K562 (cell line): ENCODE data around the gene CELSR1. TPM values are rescaled to one million over a fixed set of nuclear protein-coding genes. Genes with fewer than 3 reads are reported as not detected.

Source experiments
- ATAC-seq: fragments of 200-7000 bp; cut with Tn5 transposase; 3 replicates; pipeline ENCODE4 v1.9.1; 2020; ENCODE audit warnings: moderate library complexity
- BruUV-seq: library from RNA; stranded (reverse); fragments of 400-500 nt; replicated peaks from 2 replicates; lab custom pipeline; 2021; lab: Mats Ljungman, UMichigan
- CTCF ChIA-PET: fragments of 300-600 bp; formaldehyde crosslinking; extraction: SDS; loops from one replicate; lab custom pipeline; 2021; ENCODE audit warnings: low intra/inter-chr PET ratio; lab: Yijun Ruan, JAX
- POLR2A ChIA-PET: fragments of 300-600, 350-650 bp; sonication (Branson Sonifier 250); formaldehyde crosslinking; extraction: SDS; loops from one replicate; lab custom pipeline; 2021; ENCODE audit warnings: antibody characterized with exemption, inconsistent platforms; lab: Yijun Ruan, JAX
- DNase-seq, 4 experiments: peaks; one replicate each; pipeline versions ENCODE4 v3.0.0 to v3.0.0-alpha.2; 2011 to 2018; ENCODE audit warnings: low spot score in 3 of 4, mixed read lengths in 3 of 4; ENCODE audit errors: extremely low read depth in 1 of 4
- FAIRE-seq: peaks from 2 replicates; lab custom pipeline; 2011; peaks lifted over from hg19 to GRCh38; lab: Jason Lieb, UNC
- H2AFZ ChIP-seq: 2 replicates; pipeline ENCODE4 v1.6.0; 2011; ENCODE audit warnings: low read depth, low read length, control low read depth, inconsistent platforms
- H3K27ac ChIP-seq: fragments of 200-600 bp; 3 replicates; pipeline ENCODE4 v1.8.0; 2011; ENCODE audit warnings: low read depth, mild to moderate bottlenecking, control low read depth, inconsistent platforms, low read length, moderate library complexity, mixed read lengths; ENCODE audit errors: extremely low read depth
- H3K27me3 ChIP-seq, 2 experiments: fragments of 300-600 bp in 1 of 2; 2 replicates in 1 of 2; 3 replicates in 1 of 2; pipeline versions ENCODE4 v1.6.0 to v1.8.0; 2011; ENCODE audit warnings: inconsistent platforms in 2 of 2, low read length in 2 of 2, mild to moderate bottlenecking in 1 of 2, mixed read lengths in 1 of 2, moderate library complexity in 1 of 2; ENCODE audit not compliant: control insufficient read depth in 2 of 2, insufficient read depth in 2 of 2
- H3K36me3 ChIP-seq: fragments of 300-600 bp; 3 replicates; pipeline ENCODE4 v1.8.0; 2011; ENCODE audit warnings: mild to moderate bottlenecking, low read length, inconsistent platforms; ENCODE audit not compliant: control insufficient read depth, insufficient read depth
- H3K4me1 ChIP-seq, 2 experiments: fragments of 200-600 bp in 1 of 2; replicated peaks in 1 of 2; 2 replicates in 1 of 2; 3 replicates in 1 of 2; pipeline versions ENCODE4 v1.5.1 to v1.8.0; 2011; ENCODE audit warnings: inconsistent platforms in 2 of 2, low read length in 2 of 2, mild to moderate bottlenecking in 1 of 2, mixed read lengths in 1 of 2, moderate library complexity in 1 of 2; ENCODE audit not compliant: control insufficient read depth in 2 of 2, insufficient read depth in 2 of 2
- H3K4me2 ChIP-seq: 2 replicates; pipeline ENCODE4 v1.6.1; 2011; ENCODE audit warnings: low read length, control low read depth, inconsistent platforms, mixed read lengths; ENCODE audit not compliant: insufficient read depth
- H3K4me3 ChIP-seq: fragments of 200-600 bp; sonication (generic), shearing (Covaris generic); 2 replicates; pipeline ENCODE4 v1.5.1; 2016; ENCODE audit warnings: control low read depth, inconsistent platforms
- H3K79me2 ChIP-seq: fragments of 200-600 bp; 3 replicates; pipeline ENCODE4 v1.8.0; 2011; ENCODE audit warnings: low read length, inconsistent platforms; ENCODE audit not compliant: control insufficient read depth, insufficient read depth
- H3K9ac ChIP-seq, 2 experiments: 2 replicates each; pipeline versions ENCODE4 v1.6.0 to v1.6.1; 2011; ENCODE audit warnings: low read depth in 2 of 2, low read length in 2 of 2, control low read depth in 1 of 2, inconsistent platforms in 1 of 2, mild to moderate bottlenecking in 1 of 2, mixed read lengths in 1 of 2; ENCODE audit not compliant: insufficient read depth in 1 of 2
- H3K9me1 ChIP-seq: one replicate; pipeline ENCODE4 v1.6.0; 2011; ENCODE audit warnings: inconsistent platforms, mild to moderate bottlenecking, low read length, moderate library complexity; ENCODE audit not compliant: control insufficient read depth, insufficient read depth
- H3K9me3 ChIP-seq: replicated peaks from 2 replicates; pipeline ENCODE4 v1.5.1; 2011; ENCODE audit warnings: low read depth, low read length, inconsistent platforms; ENCODE audit not compliant: control insufficient read depth, insufficient read depth
- H4K20me1 ChIP-seq: replicated peaks from 2 replicates; pipeline ENCODE4 v1.6.1; 2011; ENCODE audit warnings: low read length, inconsistent platforms, mixed read lengths; ENCODE audit not compliant: control insufficient read depth, insufficient read depth
- ASH1L ChIP-seq: fragments of 450-650 bp; IDR thresholded peaks from 2 replicates; pipeline ENCODE4 v1.6.1; 2018; ENCODE audit warnings: borderline replicate concordance, mild to moderate bottlenecking, low read depth; ENCODE audit not compliant: partially characterized antibody
- BDP1 ChIP-seq: IDR thresholded peaks from 3 replicates; pipeline ENCODE4 v1.6.1; 2011; ENCODE audit not compliant: insufficient read length, insufficient read depth
- HMGN3 ChIP-seq: IDR thresholded peaks from 2 replicates; pipeline ENCODE4 v1.6.1; 2011; ENCODE audit warnings: borderline replicate concordance, low read depth, mild to moderate bottlenecking, mixed read lengths, low read length; ENCODE audit not compliant: insufficient read length; ENCODE audit errors: extremely low read depth
- MIER1 ChIP-seq: fragments of 450-650 bp; IDR thresholded peaks from 2 replicates; pipeline ENCODE4 v1.6.1; 2016; ENCODE audit warnings: antibody characterized with exemption, mild to moderate bottlenecking, low read depth
- PHF8 ChIP-seq: fragments of 200-600 bp; sonication (generic); IDR thresholded peaks from 2 replicates; pipeline ENCODE4 v1.6.1; 2012; ENCODE audit warnings: mixed run types, mild to moderate bottlenecking, inconsistent platforms, low read length, moderate library complexity, borderline replicate concordance
- RBM34 ChIP-seq: fragments of 200-400 bp; formaldehyde crosslinking; IDR thresholded peaks from 2 replicates; pipeline ENCODE4 v1.6.1; 2018; ENCODE audit warnings: low read length, borderline replicate concordance; ENCODE audit not compliant: insufficient read depth
- RBM39 ChIP-seq: fragments of 200-400 bp; formaldehyde crosslinking; optimal IDR thresholded peaks from 2 replicates; pipeline ENCODE3; 2018; ENCODE audit warnings: low read depth, low read length
- TRIM28 ChIP-seq: fragments of 450-650 bp; IDR thresholded peaks from 2 replicates; pipeline ENCODE4 v1.6.1; 2017
- ZFP36 ChIP-seq: fragments of 150-350 bp; IDR thresholded peaks from 2 replicates; pipeline ENCODE4 v1.6.1; 2018; ENCODE audit warnings: low read length, low read depth; ENCODE audit not compliant: partially characterized antibody
- ZNF184 ChIP-seq: sonication (generic); formaldehyde crosslinking; IDR thresholded peaks from 2 replicates; pipeline ENCODE4 v1.5.0; 2020; ENCODE audit warnings: missing genetic modification reagents
- ZNF347 ChIP-seq: fragments of 450-650 bp; formaldehyde crosslinking; IDR thresholded peaks from 2 replicates; pipeline ENCODE4 v1.4.0; 2020; ENCODE audit warnings: low read depth, mild to moderate bottlenecking, moderate library complexity
- ZNF764 ChIP-seq: fragments of 250-450 bp; sonication (Bioruptor Pico); IDR thresholded peaks from 2 replicates; pipeline ENCODE4 v1.4.0; 2020; ENCODE audit warnings: low read depth, mild to moderate bottlenecking, moderate library complexity
- WGBS: fragments of 100-300 bp; shearing (Covaris generic); methylation state at CpG from one replicate; pipeline ENCODE4 v1.1.6; 2016; ENCODE audit warnings: low coverage, mixed read lengths; ENCODE audit not compliant: insufficient coverage; ENCODE audit errors: missing lambda C conversion rate; 5-methylcytosine and 5-hydroxymethylcytosine counted together
- in situ Hi-C: fragments of 300-500 bp; cut with MboI; formaldehyde crosslinking; loops from 4 replicates; pipeline ENCODE4 v1.15.0; 2018; ENCODE audit warnings: inconsistent platforms, mixed read lengths
- intact Hi-C: fragments of 100-400 bp; cut with micrococcal nuclease; formaldehyde crosslinking; loops from 2 replicates; pipeline ENCODE4 v1.14.2; 2022
- polyA plus RNA-seq, 8 experiments: library from polyadenylated mRNA; depleted of rRNA in 4 of 8; stranded (reverse) in 5 of 8; unstranded in 3 of 8; fragments of >200 nt; fragmentation: Nextera tagmentation in 2 of 8; fragmentation: Illumina TruSeq in 1 of 8; extraction: Ambion mirVana in 2 of 8; extraction: Trizol in 1 of 8; gene quantifications; 2 replicates each; pipeline versions ENCODE4 v1.2.1 to v1.2.3, GENCODE V29; 2011 to 2014; ENCODE audit warnings: inconsistent platforms in 1 of 8, missing spikeins in 1 of 8
- total RNA-seq, 7 experiments: library from RNA; depleted of rRNA in 6 of 7; stranded (reverse); fragments of >200 nt in 6 of 7; fragmentation: Illumina TruSeq in 2 of 7; extraction: Trizol in 2 of 7; gene quantifications; 2 replicates each; pipeline versions ENCODE4 v1.2.1 to v1.2.3, GENCODE V29; 2011 to 2021; ENCODE audit warnings: low replicate concordance in 1 of 7

CELSR1 gene
- total and polyA plus RNA-seq, 9 of the 15 experiments (the other 6 are each of a cell fraction or from before 2014, with no cell fraction given): under 0.01 to 0.09 TPM; not detected in 7

- Histone ChIP-seq H3K9me1 (no peaks in the 10 kb centered on the region), H3K36me3 (no peaks in the 10 kb centered on the region), H3K27me3 (peaks cover 3 to 49% of the 10 kb centered on the region in 2 experiments; a peak in 3 of 5 replicates), H3K4me1 (peaks cover 0 to 4% of the 10 kb centered on the region in 2 experiments; a peak in 3 of 5 replicates), H3K9me3 (no peaks in the 10 kb centered on the region), H3K27ac (no peak overlapping the region), H3K9ac (no peak overlapping the region), H4K20me1 (no peaks in the 10 kb centered on the region), H2AFZ (no peak overlapping the region), H3K4me3 (no peak overlapping the region), H3K4me2 (no peak overlapping the region), H3K79me2 (no peaks in the 10 kb centered on the region)
- CTCF ChIA-PET: no interaction called here
- TF ChIP-seq TRIM28 (no peak), ZNF347 (CRISPR knock-in tag) (no peak), HMGN3 (no peak), MIER1 (no peak), BDP1 (no peak), ZNF764 (CRISPR knock-in tag) (no peak), RBM34 (no peak), PHF8 (no peak), ASH1L (no peak), ZNF184 (CRISPR knock-in tag) (no peak), RBM39 (no peak), ZFP36 (no peak)
- BruUV-seq: no TSS peak
- in situ Hi-C loops: no loop called here
- intact Hi-C loops: no loop called here
- DNase-seq (no peak), FAIRE-seq (no peak), ATAC-seq (no peak)
- POLR2A ChIA-PET: no interaction called here
- WGBS: 2% methylated on average over 8 of the region's 12 CpGs
These were observed 50.3 kb downstream of the CELSR1 start for GRCh38 chr22:46486996-46487717.
